ENCODE measurements around the gene RFX5. TPM values are rescaled to one million over a fixed set of nuclear protein-coding genes. Genes with fewer than 3 reads are reported as not detected.

The RFX5 gene
- total and polyA plus RNA-seq, 2 experiments from 2014 or later: 13.3 to 44.5 TPM

DNA sequence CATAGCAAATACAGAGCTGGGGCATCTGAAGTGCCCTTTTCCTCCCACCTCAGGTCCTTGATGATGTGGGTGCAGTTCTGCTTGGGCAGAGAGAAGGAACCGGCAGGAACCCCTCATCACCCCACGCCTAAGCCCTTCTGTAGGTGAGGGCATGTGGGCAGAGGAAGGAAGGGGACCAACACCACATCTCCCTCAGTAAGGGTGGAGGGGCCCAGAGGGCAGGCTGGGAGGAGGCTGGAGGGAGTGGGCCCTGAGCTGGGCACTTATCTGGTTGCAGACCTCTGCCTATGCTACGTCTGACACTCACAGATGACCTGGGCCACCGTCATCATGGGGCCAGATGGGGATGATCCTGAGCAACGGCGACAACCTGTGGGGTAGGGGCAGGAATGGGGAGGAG is 54.0 kb downstream of the RFX5 start (continued):
- TF ChIP-seq ZNF462 (CRISPR knock-in tag; IDR thresholded peaks at IDR 0.05): no peak
- TF ChIP-seq, protein P1, sequence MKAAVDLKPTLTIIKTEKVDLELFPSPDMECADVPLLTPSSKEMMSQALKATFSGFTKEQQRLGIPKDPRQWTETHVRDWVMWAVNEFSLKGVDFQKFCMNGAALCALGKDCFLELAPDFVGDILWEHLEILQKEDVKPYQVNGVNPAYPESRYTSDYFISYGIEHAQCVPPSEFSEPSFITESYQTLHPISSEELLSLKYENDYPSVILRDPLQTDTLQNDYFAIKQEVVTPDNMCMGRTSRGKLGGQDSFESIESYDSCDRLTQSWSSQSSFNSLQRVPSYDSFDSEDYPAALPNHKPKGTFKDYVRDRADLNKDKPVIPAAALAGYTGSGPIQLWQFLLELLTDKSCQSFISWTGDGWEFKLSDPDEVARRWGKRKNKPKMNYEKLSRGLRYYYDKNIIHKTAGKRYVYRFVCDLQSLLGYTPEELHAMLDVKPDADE (IDR thresholded peaks at IDR 0.05): no peak
- no peak for TF ChIP-seq STAT1 (IDR thresholded peaks at IDR 0.05; ENCODE audit: unreplicated experiment)
- no peak for TF ChIP-seq CREB1 (CRISPR knock-in tag; IDR thresholded peaks at IDR 0.05; ENCODE audit: low read depth)
- TF ChIP-seq POLR2AphosphoS5 (IDR thresholded peaks at IDR 0.05; ENCODE audit: low read depth): no peak

GRCh38 chr1:151292207-151293030 is 54.6 kb downstream of the RFX5 start:
- Histone ChIP-seq H3K4me2 (no peak overlapping the region), H3K36me3 (ENCODE audit: insufficient read depth) (peaks cover 8% of the 10 kb centered on the region; the same call in 1 of the 2 replicates), H3F3A (replicated peaks; ENCODE audit: low read depth) (peaks cover 18% of the 10 kb centered on the region; the same call in 1 of the 2 replicates), H2AFZ (no peak overlapping the region), H4K20me1 (replicated peaks; ENCODE audit: insufficient read depth) (peaks cover 6% of the 10 kb centered on the region; the same call in 1 of the 2 replicates), H3K27ac (ENCODE audit: low read depth) (no peak overlapping the region), H3K4me3 (no peak overlapping the region), H3K79me2 (replicated peaks; ENCODE audit: insufficient read depth) (no peaks in the 10 kb centered on the region), H3K27me3 (ENCODE audit: insufficient read depth) (no peaks in the 10 kb centered on the region), H3K4me1 (ENCODE audit: insufficient read depth) (peaks cover 30% of the 10 kb centered on the region), H3K9me2 (ENCODE audit: insufficient read depth) (peaks cover 10% of the 10 kb centered on the region; the same call in 1 of the 2 replicates)
- H3K4me3 Mint-ChIP-seq: no peak overlapping the region
- TF ChIP-seq, protein P2, sequence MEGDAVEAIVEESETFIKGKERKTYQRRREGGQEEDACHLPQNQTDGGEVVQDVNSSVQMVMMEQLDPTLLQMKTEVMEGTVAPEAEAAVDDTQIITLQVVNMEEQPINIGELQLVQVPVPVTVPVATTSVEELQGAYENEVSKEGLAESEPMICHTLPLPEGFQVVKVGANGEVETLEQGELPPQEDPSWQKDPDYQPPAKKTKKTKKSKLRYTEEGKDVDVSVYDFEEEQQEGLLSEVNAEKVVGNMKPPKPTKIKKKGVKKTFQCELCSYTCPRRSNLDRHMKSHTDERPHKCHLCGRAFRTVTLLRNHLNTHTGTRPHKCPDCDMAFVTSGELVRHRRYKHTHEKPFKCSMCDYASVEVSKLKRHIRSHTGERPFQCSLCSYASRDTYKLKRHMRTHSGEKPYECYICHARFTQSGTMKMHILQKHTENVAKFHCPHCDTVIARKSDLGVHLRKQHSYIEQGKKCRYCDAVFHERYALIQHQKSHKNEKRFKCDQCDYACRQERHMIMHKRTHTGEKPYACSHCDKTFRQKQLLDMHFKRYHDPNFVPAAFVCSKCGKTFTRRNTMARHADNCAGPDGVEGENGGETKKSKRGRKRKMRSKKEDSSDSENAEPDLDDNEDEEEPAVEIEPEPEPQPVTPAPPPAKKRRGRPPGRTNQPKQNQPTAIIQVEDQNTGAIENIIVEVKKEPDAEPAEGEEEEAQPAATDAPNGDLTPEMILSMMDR (conservative IDR thresholded peaks at IDR 0.05; ENCODE audit: low read depth in 2 of 2): peak in 1 of 2 experiments; percentile 28; a peak in 1 of 4 replicates
- peak; percentile 46 for TF ChIP-seq POLR2AphosphoS5 (IDR thresholded peaks at IDR 0.05; ENCODE audit: low read depth)
- TF ChIP-seq, protein P1 (IDR thresholded peaks at IDR 0.05): no peak
- peak; percentile 64 for DNase-seq (ENCODE audit: low spot score)
- peak overlapping the region; percentile 80 for H3K27ac Mint-ChIP-seq
- peak; percentile 34 for ATAC-seq
- H3K9me3 Mint-ChIP-seq: no peaks in the 10 kb centered on the region; the same call in 2 of the 3 replicates
- peaks cover 16% of the 10 kb centered on the region for H3K27me3 Mint-ChIP-seq (ENCODE audit: insufficient read depth, low read depth, poor library complexity)
- peaks cover 37% of the 10 kb centered on the region for H3K4me1 Mint-ChIP-seq
- peaks cover 76% of the 10 kb centered on the region for H3K36me3 Mint-ChIP-seq (ENCODE audit: low read depth)
